Stimulated activated CD4-positive, alpha-beta T cell treated with anti-CD3 and anti-CD28 coated beads, TNF-alpha, amount 100 ng/mL, for 24 hours (primary cell): ENCODE results near the gene THOC5.
"Not testable (repeated sequence)": the region's sequence is repeated elsewhere in the genome, so short reads cannot be mapped to it uniquely, and the experiment has no call there.

Experiments used
- DNase-seq, 3 experiments: peaks; one replicate each; pipeline ENCODE4 v3.0.0-alpha.2; 2020; ENCODE audit warnings: low read depth in 3 of 3

The THOC5 gene

DNA sequence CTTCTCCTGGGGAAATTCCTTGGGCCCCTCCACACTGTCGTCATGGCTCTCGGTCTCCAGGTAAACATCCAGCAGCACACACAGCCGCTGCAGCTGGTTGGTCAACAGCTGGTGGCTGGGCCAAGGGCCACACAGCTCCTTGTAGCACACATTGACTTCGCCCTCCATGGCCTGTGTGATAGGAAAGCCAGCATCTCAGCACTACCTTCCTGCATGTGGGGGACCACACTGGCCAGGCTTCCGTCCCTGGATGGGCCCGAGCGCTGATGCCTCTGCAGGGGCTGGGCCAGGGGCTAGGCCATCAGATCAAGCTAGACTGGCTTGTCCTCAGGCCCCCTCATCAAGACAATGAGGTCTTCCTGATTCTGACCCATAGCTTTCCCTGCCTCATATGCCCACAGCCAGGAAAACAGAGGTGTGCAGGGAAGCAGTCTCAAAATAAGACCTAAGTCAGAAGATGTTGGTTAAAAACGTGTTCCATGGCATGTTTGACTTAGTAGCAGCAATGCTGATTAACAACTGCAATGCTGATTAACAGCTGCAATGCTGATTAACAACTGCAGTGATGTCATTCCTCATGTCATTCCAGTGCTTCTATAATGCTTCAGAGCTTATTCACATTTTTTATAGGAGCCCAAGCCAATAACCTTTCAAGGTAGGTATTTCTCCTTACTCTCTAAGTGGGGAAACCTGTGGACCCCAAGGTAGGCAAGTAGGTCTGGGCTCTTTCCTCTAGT is 42.3 kb downstream of the THOC5 start:
- no peak for DNase-seq

DNA sequence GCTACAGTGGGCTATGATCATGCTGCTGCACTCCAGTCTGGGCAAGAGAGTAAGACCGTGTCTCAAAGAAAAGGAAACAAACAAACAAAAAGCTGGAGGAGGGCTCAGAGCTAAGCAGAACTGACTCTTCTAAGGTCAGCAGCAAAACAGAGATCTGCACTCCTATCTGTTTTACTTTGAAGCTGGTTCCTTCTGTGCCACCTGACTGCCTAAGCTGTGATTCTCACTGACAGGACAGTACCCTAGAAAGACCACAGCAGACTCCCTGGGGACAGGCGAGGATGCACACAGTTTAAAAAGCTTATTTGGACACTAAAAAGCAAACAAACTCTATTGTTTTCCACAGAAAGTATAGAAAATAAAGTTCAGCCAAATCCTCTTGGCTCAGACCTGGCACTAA is 43.0 kb downstream of the THOC5 start:
- DNase-seq: no peak

DNA sequence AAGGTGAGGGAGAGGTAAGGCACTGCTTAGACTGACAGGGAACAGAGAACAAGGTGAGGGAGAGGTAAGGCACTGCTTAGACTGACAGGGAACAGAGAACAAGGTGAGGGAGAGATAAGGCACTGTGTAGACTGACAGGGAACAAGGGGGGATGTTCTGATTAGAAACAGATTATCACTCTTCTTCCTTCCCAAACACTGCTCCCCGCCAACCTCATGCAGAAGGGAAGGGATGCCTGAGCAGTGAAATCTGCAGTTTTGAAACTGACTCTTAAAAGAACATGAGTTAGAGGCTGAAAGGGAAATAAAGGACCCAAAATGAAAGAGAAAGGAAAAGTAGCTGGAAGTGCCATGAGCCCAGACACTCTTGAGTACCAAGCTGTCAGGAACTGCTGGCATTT is 43.7 kb downstream of the THOC5 start:
- no peak for DNase-seq

DNA sequence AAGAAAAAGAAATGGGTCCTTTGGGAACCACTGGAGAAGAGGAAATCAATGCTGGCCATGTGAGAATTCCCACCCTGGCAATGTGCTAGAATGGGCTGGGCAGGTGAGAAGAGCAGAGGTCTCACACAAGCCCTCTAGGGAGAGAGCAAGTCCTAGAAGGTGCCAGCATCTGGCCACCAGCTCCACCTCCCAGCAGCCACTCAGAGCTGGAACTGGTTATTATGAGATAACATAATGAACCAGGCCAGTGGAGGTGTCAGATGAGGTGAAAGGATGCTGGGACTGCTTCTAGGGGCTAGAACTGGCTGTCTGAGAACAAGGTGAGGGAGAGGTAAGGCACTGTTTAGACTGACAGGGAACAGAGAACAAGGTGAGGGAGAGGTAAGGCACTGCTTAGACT is 44.3 kb downstream of the THOC5 start:
- no peak for DNase-seq

DNA sequence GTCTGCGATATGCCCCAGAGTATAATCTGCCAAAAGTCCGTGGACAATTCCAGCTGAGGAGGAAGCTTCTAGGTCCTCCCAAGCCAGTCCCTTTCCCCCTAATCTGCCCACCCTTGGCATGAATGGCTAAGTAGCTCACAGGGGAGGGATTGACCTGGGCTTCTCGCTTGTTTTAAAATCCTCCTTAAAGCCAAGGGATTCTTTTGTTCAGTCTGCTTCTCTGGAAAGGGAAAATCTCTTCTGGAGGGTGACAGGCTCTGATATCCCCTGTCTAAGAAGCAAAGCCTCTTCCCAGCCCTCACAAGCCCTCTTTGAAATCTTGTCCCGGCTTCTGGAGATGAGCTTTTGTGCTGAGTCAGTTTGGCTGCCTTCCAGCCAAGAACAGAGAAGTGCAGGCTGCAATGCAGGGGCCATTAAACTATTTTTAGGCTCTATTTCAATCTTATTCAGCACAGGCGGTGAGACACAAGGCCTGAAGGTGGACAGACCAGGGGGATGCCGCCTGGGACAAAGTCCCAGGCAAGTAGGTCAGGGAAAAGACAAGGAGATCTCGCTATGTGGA is 49.7 kb downstream of the THOC5 start:
- DNase-seq: no peak

DNA sequence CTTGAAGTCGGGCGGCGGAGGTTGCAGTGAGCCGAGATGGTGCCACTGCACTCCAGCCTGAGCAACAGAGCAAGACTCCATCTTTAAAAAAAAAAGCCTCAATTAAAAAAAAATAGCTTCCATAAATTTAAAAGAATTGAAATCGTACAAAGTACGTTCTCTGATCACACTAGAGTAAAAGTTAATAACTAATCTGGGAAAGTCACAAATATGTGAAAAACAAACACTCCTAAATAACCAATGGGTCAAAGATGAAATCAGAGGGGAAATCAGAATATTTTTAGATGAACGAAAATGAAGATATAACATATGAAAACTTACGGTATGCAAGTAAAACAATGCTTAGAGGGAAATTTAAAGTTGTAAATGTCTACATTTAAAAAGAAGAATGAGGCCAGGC is 53.7 kb downstream of the THOC5 start:
- no peak for DNase-seq

DNA sequence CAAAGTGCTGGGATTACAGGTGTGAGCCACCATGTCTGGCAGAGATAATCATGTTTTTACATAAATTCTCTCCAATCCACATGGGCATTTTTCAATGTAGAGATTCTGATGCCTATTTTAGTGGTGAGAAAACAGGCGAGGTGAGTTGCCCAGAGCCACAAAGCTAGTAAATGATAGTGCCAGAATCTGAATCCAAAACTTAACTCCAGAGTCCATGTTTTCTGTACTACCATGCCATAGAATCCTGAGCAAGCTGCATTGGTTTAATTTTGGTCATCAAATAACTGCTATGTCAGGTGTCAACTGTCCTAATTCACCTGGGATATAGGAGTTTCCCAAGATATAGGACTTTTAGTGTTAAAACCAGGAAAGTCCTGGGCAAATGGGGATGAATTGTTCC is 59.9 kb downstream of the THOC5 start:
- DNase-seq: no peak

DNA sequence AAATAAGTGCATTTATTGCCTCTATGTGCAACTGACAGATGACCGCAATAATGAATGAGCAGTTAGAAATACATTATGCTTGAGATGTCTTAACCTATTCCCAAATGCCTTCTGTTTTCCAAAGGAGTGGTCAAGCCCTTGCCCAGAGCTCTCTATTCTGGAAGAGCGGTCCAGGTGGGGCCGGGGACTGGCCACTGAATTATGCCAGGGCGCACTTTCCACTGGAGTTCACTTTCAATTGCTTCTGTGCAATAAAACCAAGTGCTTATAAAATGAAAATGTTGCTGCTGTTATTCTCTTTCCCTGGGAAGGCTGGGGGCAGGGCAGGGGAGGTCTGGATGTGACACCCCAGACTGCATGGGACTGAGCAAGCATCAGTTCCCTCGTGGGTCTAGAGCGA is 62.5 kb downstream of the THOC5 start:
- DNase-seq: no peak

DNA sequence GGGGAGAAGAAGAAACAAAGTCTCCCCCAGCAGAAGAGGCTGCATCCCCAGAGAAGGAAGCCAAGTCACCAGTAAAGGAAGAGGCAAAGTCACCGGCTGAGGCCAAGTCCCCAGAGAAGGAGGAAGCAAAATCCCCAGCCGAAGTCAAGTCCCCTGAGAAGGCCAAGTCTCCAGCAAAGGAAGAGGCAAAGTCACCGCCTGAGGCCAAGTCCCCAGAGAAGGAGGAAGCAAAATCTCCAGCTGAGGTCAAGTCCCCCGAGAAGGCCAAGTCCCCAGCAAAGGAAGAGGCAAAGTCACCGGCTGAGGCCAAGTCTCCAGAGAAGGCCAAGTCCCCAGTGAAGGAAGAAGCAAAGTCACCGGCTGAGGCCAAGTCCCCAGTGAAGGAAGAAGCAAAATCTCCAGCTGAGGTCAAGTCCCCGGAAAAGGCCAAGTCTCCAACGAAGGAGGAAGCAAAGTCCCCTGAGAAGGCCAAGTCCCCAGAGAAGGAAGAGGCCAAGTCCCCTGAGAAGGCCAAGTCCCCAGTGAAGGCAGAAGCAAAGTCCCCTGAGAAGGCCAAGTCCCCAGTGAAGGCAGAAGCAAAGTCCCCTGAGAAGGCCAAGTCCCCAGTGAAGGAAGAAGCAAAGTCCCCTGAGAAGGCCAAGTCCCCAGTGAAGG is 64.3 kb downstream of the THOC5 start:
- not testable (repeated sequence) for DNase-seq

DNA sequence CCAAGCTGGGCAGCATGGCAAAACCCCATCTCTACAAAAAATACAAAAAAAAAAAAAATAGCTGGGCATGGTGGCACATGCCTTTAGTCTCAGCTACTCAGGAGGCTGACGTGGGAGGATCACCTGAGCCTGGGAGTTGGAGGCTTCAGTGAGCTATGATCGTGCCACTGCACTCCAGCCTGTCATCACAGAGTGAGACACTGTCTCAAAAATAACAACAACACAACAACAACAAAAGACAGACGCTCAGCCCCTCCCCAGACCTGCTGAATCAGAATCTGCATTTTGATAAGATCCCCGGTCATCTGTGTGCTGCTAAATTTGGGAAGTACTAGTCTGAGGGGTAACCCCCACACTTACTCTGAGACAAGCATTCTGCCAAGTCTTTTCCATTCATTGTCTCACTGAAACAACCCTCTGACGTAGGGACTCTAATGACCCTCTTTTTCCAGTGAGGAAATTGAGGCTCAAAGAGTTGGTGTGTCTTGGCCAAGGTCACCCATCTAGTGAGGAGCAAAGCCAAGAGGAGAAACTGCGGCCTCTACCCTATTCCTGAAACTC is 66.1 kb downstream of the THOC5 start:
- no peak for DNase-seq

DNA sequence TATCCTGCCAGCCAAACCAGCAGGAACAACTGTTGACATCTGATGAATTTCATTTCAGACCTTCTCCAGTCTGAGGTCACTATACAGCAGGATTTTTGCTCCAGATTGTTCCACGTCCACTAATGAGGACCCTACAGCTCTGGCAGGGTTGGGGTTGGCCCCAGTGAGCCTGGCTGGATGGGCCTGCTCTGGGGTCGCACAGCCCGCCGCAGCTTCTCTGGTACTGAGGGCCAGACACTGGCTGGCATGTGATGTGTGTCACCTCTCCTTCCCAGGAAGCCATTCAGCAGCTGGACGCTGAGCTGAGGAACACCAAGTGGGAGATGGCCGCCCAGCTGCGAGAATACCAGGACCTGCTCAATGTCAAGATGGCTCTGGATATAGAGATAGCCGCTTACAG is 68.1 kb downstream of the THOC5 start:
- no peak for DNase-seq

DNA sequence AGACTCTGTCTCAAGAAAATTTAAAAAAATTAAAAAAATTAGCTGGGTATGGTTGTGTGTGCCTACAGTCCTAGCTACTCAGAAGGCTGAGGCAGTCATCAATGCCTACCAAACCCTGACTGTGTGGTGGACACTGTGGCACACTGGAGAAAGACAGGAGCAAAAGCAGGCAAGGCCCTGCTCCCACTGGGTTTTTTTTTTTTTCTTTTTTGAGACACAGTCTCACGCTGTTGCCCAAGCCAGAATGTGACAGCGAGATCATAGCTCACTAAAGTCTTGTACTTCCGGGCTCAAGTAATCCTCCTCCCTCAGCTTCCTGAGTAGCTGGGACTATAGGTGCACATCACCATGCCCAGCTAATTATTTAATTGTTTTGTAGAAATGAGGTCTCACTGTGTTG is 68.9 kb downstream of the THOC5 start:
- no peak for DNase-seq

DNA sequence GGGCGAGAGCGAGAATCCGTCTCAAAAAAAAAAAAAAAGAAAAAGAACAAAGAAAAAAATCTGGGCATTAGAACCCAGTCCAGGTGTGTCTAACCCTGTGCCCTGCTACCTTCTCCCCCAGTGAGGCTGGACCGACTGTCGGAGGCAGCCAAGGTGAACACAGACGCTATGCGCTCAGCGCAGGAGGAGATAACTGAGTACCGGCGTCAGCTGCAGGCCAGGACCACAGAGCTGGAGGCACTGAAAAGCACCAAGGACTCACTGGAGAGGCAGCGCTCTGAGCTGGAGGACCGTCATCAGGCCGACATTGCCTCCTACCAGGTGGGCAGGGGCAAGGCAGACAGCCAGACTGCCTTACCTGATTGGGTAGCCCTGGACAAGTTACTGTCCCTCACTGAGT is 70.3 kb downstream of the THOC5 start:
- no peak for DNase-seq

DNA sequence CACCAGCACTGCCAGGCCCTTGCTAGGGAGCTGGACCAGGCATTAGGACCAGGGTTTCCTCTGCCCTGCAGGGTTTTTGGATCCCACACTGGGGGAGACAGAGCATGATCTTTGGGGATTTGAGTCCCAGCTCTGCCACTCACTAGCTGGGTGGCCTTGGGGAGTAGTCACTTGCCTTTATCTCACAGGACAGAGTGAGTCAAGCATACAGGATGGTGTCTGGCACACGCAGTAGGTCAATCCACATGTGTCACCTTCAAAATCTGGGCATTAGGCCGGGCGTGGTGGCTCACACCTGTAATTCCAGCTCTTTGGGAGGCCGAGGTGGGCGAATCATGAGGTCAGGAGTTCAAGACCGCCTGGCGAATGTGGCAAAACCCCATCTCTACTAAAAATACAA is 70.8 kb downstream of the THOC5 start:
- DNase-seq: no peak

DNA sequence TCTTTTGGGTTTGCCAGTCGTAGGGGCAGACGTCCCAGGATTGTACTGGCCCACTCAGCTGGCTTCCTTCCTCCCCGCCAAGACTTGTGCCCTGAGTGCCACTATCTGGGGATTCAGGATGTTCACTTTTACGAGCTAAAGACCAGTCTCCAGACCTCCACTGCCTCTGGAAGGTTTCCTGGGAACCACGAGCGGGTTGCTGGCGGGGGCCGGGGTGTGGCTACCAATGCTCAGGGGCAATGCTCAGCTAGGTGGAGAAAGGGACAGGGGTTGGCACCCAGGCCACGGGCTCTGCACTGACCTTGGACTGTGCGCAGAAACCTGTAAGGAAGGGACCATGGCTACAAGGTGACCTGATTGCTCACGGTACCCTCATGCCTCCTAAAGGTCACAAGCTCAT is 71.3 kb downstream of the THOC5 start:
- no peak for DNase-seq

DNA sequence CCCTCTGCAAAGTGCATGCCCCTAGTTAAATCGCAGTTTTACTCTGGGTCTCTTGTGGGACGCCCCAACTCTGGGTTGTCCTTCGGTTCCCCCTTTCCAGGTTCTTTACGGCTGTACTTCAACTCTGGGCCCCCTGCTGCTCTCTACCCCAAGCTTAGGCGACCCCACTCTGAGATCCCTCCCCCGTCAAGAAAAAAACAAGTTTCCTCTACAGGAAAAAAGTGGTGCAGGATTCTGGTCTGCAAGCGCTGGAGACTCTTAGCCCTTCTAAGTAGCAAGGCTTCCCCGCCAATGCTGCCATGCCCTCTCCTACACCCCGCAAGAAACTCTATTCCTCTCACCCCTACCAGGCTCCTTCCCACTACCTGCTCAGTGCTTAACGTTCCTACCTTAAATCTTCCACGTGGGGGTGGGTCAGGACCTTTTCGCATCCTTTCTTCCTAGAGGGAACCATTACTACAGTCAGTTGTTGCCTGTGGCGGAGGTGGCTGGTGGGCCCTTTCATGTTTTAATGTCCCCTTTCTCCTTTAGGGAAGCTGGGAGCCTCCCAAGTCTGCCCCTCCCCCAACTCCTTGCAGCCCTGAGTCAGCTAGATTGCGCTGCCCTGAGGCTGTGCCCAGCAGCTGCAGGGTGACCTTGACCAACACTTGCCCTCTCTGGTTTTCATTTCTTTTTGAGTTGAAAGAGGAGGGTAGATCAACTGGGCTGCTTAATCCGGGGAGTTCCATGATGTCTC is 72.1 kb downstream of the THOC5 start:
- no peak for DNase-seq

DNA sequence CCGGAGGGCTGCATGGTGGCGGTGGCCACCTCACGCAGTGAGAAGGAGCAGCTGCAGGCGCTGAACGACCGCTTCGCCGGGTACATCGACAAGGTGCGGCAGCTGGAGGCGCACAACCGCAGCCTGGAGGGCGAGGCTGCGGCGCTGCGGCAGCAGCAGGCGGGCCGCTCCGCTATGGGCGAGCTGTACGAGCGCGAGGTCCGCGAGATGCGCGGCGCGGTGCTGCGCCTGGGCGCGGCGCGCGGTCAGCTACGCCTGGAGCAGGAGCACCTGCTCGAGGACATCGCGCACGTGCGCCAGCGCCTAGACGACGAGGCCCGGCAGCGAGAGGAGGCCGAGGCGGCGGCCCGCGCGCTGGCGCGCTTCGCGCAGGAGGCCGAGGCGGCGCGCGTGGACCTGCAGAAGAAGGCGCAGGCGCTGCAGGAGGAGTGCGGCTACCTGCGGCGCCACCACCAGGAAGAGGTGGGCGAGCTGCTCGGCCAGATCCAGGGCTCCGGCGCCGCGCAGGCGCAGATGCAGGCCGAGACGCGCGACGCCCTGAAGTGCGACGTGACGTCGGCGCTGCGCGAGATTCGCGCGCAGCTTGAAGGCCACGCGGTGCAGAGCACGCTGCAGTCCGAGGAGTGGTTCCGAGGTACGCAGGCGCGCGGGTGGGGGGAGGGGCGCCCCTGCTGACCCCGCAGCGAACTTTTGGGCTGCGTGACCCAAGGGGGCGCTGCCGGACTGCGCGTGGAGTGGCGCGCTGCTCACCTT is 72.9 kb downstream of the THOC5 start:
- peak in 2 of 3 experiments; percentile 6 to 35 for DNase-seq

DNA sequence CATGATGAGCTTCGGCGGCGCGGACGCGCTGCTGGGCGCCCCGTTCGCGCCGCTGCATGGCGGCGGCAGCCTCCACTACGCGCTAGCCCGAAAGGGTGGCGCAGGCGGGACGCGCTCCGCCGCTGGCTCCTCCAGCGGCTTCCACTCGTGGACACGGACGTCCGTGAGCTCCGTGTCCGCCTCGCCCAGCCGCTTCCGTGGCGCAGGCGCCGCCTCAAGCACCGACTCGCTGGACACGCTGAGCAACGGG is 73.4 kb downstream of the THOC5 start:
- no peak for DNase-seq

DNA sequence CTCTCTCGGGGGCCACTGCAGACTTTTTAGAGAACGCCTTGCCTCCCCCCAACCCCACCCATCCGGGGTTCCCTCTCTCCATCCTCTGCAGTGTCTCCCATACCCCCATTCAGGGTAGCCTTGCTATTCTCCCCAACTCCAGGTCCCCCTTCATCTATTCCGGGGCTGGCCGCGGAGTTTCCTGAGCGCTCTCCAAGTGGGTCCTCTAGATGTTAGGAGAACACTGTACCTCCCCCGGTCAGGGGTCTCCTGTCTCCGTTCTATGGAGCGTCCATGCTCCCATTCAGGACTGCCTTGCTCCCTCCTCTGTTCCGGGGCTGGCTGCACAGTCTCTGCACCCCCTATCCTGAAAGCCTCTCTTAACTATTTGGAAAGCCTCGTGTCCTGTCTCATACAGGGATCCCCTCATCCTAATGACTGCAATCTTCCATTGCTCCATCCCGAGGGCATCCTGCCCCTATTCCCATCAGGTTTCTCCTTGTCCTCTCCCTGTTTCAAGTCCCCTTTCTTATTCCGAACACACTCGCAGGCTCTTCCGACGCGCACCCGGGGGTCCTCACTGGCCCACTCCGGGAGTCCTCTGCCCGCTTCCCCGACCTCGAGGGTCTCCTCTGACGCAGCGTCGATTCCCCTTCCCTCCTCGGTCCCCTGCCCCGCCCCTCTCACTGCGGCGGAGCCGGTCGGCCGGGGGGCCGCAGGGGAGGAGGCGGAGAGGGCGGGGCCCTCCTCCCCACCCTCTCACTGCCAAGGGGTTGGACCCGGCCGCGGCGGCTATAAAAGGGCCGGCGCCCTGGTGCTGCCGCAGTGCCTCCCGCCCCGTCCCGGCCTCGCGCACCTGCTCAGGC is 73.9 kb downstream of the THOC5 start, which contains the start of gene NEFH:
NEFH (plus strand) TSS at position 802 of the 845 bp plus-strand sequence. CDS start 45 bp downstream, outside the sequence.
- DNase-seq: no peak

DNA sequence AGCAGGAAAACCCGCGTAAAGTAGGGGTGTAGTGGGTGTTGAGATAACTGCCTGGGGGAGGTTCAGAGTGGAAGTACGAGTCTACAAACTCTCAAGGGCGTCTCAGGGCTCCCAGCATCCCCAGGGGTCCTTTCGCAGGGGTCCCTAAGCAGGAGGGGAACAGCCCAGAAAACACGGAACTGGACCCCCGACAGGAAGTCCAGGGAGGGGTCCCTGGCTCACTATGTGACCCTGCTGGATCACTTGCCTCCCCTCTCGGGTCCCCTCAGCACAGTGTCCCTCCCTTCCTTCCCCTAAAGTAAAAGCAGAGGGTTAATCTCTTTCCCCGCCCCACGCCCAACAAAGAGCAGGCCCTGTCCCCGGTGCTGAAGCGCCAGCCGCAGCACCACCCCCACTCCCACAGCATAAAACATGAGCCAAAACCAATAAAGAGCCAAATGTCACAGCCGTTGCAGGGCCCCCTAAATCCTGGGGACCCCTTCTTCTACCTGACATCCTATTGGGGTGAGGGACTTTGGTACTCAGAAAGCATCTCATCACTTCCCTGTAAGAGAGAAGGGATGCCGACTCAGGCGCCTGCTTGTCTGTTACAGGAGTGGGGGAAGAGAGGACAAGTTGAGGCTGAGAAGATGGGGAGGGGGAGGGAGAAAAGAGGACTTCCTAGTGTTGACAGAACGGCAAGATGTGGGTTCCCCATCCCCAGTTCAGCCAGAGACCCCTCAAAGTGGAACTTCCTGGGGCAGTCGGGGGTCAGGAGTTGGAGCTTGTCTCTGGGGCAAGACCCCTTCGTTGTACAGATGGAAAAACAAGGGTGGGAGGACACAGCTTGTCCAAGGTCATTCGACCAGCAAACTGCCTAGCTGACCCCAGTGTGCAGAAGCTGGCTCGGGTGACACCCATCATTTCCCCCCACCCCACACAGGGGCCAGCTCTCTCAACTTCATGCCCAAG is 75.0 kb downstream of the THOC5 start:
- DNase-seq: peak in 1 of 3 experiments; percentile 9
